ENCODE data around the gene IER5L. TPM values are rescaled to one million over a fixed set of nuclear protein-coding genes. Genes with fewer than 3 reads are reported as not detected.

IER5L gene
- polyA plus RNA-seq, 1 donor (not counting 4 experiments of a cell fraction or from before 2014, with no cell fraction given): 2.1 TPM

DNA sequence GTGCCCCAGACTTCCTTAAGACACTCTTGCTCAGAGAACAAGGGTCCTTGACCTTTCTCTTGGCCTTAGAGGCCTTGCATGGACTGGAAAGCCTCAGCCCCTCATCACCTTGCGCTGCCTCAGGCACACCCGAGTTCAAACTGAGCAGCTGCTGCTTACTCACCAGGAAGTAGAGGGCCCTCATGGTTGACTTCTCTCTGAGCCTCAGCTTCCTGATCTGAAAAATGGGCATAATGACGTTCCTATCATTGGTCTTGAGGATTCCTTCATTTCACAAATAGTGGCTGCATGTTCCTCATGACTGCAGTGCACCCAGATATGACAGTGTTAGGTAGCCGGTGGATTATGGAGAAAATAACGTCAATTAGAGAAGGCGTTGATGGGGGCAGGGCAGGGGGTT, 28.6 kb downstream of the IER5L start:
- Histone ChIP-seq H2AFZ (ENCODE audit: control insufficient read depth, low read length) (no peak overlapping the region), H3K9ac (ENCODE audit: control insufficient read depth, extremely low read depth, insufficient read depth, low read length) (no peak overlapping the region), H3K4me2 (ENCODE audit: control insufficient read depth, extremely low read depth, insufficient read depth, low read depth, low read length) (no peak overlapping the region), H3K27me3 (ENCODE audit: control insufficient read depth, extremely low read depth, insufficient read depth, low read length) (no peaks in the 10 kb centered on the region), H4K20me1 (ENCODE audit: control insufficient read depth, extremely low read depth, insufficient read depth, low read length) (no peaks in the 10 kb centered on the region), H3K4me3 (ENCODE audit: control insufficient read depth in 2 of 3, extremely low read depth in 1 of 3, insufficient read depth in 2 of 3, low read depth in 1 of 3, low read length in 3 of 3) (no peak overlapping the region), H3K9me3 (ENCODE audit: control insufficient read depth, low read depth, low read length) (no peaks in the 10 kb centered on the region), H3K79me2 (ENCODE audit: control insufficient read depth, insufficient read depth, low read length) (no peaks in the 10 kb centered on the region), H3K27ac (ENCODE audit: control insufficient read depth, insufficient read depth, low read length) (no peak overlapping the region), H3K4me1 (ENCODE audit: control insufficient read depth, extremely low read depth, insufficient read depth, low read length) (no peaks in the 10 kb centered on the region), H3K36me3 (ENCODE audit: control insufficient read depth in 2 of 2, extremely low read depth in 1 of 2, insufficient read depth in 2 of 2, low read length in 2 of 2) (peaks cover 12 to 18% of the 10 kb centered on the region in 2 experiments), H3K9me1 (ENCODE audit: control insufficient read depth, extremely low read depth, insufficient read depth, low read length) (no peaks in the 10 kb centered on the region)
- DNase-seq (ENCODE audit: low read depth, low spot score) (no peak), FAIRE-seq (no peak)
- dilution Hi-C loops (cut with MboI; ENCODE audit: extremely low pct_ligation_motif_present, low sequenced_read_pairs): no loop called here
- no peak for TF ChIP-seq EZH2 (IDR thresholded peaks at IDR 0.05; ENCODE audit: low read length)
- TF ChIP-seq, protein P1, sequence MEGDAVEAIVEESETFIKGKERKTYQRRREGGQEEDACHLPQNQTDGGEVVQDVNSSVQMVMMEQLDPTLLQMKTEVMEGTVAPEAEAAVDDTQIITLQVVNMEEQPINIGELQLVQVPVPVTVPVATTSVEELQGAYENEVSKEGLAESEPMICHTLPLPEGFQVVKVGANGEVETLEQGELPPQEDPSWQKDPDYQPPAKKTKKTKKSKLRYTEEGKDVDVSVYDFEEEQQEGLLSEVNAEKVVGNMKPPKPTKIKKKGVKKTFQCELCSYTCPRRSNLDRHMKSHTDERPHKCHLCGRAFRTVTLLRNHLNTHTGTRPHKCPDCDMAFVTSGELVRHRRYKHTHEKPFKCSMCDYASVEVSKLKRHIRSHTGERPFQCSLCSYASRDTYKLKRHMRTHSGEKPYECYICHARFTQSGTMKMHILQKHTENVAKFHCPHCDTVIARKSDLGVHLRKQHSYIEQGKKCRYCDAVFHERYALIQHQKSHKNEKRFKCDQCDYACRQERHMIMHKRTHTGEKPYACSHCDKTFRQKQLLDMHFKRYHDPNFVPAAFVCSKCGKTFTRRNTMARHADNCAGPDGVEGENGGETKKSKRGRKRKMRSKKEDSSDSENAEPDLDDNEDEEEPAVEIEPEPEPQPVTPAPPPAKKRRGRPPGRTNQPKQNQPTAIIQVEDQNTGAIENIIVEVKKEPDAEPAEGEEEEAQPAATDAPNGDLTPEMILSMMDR (optimal IDR thresholded peaks at IDR 0.05 in 1 of 3, IDR thresholded peaks at IDR 0.05 in 1 of 3, conservative IDR thresholded peaks at IDR 0.05 in 1 of 3; ENCODE audit: extremely low read depth in 1 of 3, insufficient read depth in 2 of 3, low read length in 3 of 3): no peak

DNA sequence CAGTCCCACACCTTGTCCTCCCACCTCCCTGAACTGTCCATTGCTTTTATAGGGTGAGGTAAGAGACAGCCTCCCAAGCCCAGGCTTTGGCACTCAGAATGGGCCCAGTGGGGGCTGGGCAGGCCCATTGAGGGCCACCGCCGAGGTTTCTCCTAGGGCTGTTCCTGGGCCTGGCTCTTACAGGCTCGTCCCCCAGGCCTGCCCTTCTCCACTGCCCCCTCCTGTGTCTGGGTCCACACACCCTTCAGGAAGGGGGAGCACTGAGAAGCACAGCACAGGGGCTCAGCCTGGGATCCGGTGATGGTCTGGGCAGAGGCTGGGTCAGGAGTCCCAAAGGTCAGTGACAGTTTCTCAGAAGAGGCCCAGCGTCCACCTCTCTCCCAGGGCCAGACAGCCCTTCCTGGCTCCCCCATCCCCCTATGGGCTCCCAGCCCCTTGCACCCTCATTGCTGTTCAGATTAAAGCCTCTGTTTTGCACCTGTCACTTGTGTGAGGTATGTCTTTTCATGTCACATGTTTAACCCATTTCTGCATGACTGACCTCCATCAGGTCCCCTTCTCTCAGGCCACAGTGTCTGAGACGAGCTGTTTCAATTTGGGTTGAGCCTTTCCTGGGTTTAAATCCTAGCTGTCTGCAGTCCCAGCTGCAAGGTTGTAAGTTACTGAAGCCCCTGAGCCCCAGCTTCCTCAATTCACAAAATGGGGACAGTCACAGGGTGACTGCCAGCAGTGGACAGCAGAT, 29.4 kb downstream of the IER5L start:
- Histone ChIP-seq H3K9me3 (ENCODE audit: control insufficient read depth, low read depth, low read length) (no peaks in the 10 kb centered on the region), H3K4me1 (ENCODE audit: control insufficient read depth, extremely low read depth, insufficient read depth, low read length) (no peaks in the 10 kb centered on the region), H3K4me3 (ENCODE audit: control insufficient read depth in 2 of 3, extremely low read depth in 1 of 3, insufficient read depth in 2 of 3, low read depth in 1 of 3, low read length in 3 of 3) (no peak overlapping the region), H3K27ac (ENCODE audit: control insufficient read depth, insufficient read depth, low read length) (no peak overlapping the region), H3K9me1 (ENCODE audit: control insufficient read depth, extremely low read depth, insufficient read depth, low read length) (no peaks in the 10 kb centered on the region), H3K79me2 (ENCODE audit: control insufficient read depth, insufficient read depth, low read length) (no peaks in the 10 kb centered on the region), H2AFZ (ENCODE audit: control insufficient read depth, low read length) (no peak overlapping the region), H3K27me3 (ENCODE audit: control insufficient read depth, extremely low read depth, insufficient read depth, low read length) (no peaks in the 10 kb centered on the region), H3K9ac (ENCODE audit: control insufficient read depth, extremely low read depth, insufficient read depth, low read length) (no peak overlapping the region), H3K36me3 (ENCODE audit: control insufficient read depth in 2 of 2, extremely low read depth in 1 of 2, insufficient read depth in 2 of 2, low read length in 2 of 2) (peaks cover 15 to 25% of the 10 kb centered on the region in 2 experiments), H4K20me1 (ENCODE audit: control insufficient read depth, extremely low read depth, insufficient read depth, low read length) (no peaks in the 10 kb centered on the region), H3K4me2 (ENCODE audit: control insufficient read depth, extremely low read depth, insufficient read depth, low read depth, low read length) (no peak overlapping the region)
- dilution Hi-C loops (cut with MboI; ENCODE audit: extremely low pct_ligation_motif_present, low sequenced_read_pairs): no loop called here
- TF ChIP-seq, protein P1 (optimal IDR thresholded peaks at IDR 0.05 in 1 of 3, IDR thresholded peaks at IDR 0.05 in 1 of 3, conservative IDR thresholded peaks at IDR 0.05 in 1 of 3; ENCODE audit: extremely low read depth in 1 of 3, insufficient read depth in 2 of 3, low read length in 3 of 3): no peak
- no peak for TF ChIP-seq EZH2 (IDR thresholded peaks at IDR 0.05; ENCODE audit: low read length)
- no peak for DNase-seq (ENCODE audit: low read depth, low spot score)
- FAIRE-seq: no peak
